ENCODE measurements around the gene LAP3. TPM values are rescaled to one million over a fixed set of nuclear protein-coding genes. Genes with fewer than 3 reads are reported as not detected.

Gene LAP3
- total RNA-seq, 6 donors from 2014 or later, result 70.0 to 116 (median 94.3) TPM

- Histone ChIP-seq H3K9me3 (no peaks in the 10 kb centered on the region), H3K36me3 (peaks cover 48 to 88% (median 71%) of the 10 kb centered on the region in 4 donors), H3K4me1 (peaks cover 12 to 18% (median 14%) of the 10 kb centered on the region in 4 donors), H3K27ac (no peak overlapping the region), H3K27me3 (no peaks in the 10 kb centered on the region), H3K4me3 (no peak overlapping the region)
- TF ChIP-seq POLR2A (IDR thresholded peaks at IDR 0.05) (no peak), CTCF (IDR thresholded peaks at IDR 0.05) (no peak), EP300 (IDR thresholded peaks at IDR 0.05) (no peak), POLR2AphosphoS5 (IDR thresholded peaks at IDR 0.05) (no peak)
- ATAC-seq (ENCODE audit: low FRiP score in 2 of 2) (no peak), DNase-seq (no peak)
- WGBS, 2 donors, result 90 to 95% methylated on average over 10 of the region's 10 CpGs
Observed at GRCh38 chr4:17584521-17585213, 7.7 kb downstream of the LAP3 start.

GRCh38 chr4:17587094-17587822 lies 10.3 kb downstream of the LAP3 start:
- Histone ChIP-seq H3K4me1 (peaks cover 0 to 5% (median 0%) of the 10 kb centered on the region in 4 donors), H3K9me3 (no peaks in the 10 kb centered on the region), H3K27me3 (no peaks in the 10 kb centered on the region), H3K36me3 (peaks cover 44 to 97% (median 84%) of the 10 kb centered on the region in 4 donors), H3K4me3 (no peak overlapping the region), H3K27ac (peak overlapping the region in 1 of 4 donors; percentile 20)
- no peak for TF ChIP-seq CTCF (IDR thresholded peaks at IDR 0.05)
- TF ChIP-seq EP300 (IDR thresholded peaks at IDR 0.05), result no peak
- no peak for TF ChIP-seq POLR2AphosphoS5 (IDR thresholded peaks at IDR 0.05)
- TF ChIP-seq POLR2A (IDR thresholded peaks at IDR 0.05), result no peak
- no peak for DNase-seq
- ATAC-seq (ENCODE audit: low FRiP score in 2 of 2), result no peak
- WGBS, 2 donors, result 90 to 94% methylated on average over 9 of the region's 9 CpGs

GRCh38 chr4:17589355-17589754 lies 12.4 kb downstream of the LAP3 start:
- DNase-seq, result no peak

GRCh38 chr4:17595471-17596005 lies 18.5 kb downstream of the LAP3 start:
- Histone ChIP-seq H3K9me3 (no peaks in the 10 kb centered on the region), H3K4me3 (no peak overlapping the region), H3K27me3 (no peaks in the 10 kb centered on the region), H3K4me1 (peaks cover 0 to 2% (median 0%) of the 10 kb centered on the region in 4 donors), H3K27ac (no peak overlapping the region), H3K36me3 (peaks cover 55 to 94% (median 80%) of the 10 kb centered on the region in 4 donors)
- 73 to 80% methylated on average over 6 of the region's 6 CpGs for WGBS, 2 donors
- peak in 1 of 2 donors; percentile 36 for DNase-seq
- peak in 1 of 2 donors; percentile 74 for ATAC-seq (ENCODE audit: low FRiP score in 2 of 2)
- no peak for TF ChIP-seq EP300 (IDR thresholded peaks at IDR 0.05)
- TF ChIP-seq POLR2A (IDR thresholded peaks at IDR 0.05), result no peak
- TF ChIP-seq CTCF (IDR thresholded peaks at IDR 0.05), result no peak
- no peak for TF ChIP-seq POLR2AphosphoS5 (IDR thresholded peaks at IDR 0.05)

More at GRCh38 chr4:17589355-17589754, 12.4 kb downstream of the LAP3 start:
- no peak for TF ChIP-seq POLR2A (IDR thresholded peaks at IDR 0.05)
- no peak for TF ChIP-seq POLR2AphosphoS5 (IDR thresholded peaks at IDR 0.05)
- TF ChIP-seq EP300 (IDR thresholded peaks at IDR 0.05), result no peak
- no peak for TF ChIP-seq CTCF (IDR thresholded peaks at IDR 0.05)
- no peak overlapping the region for H3K27ac ChIP-seq
- no peaks in the 10 kb centered on the region for H3K9me3 ChIP-seq
- peaks cover 36 to 94% (median 76%) of the 10 kb centered on the region in 4 donors for H3K36me3 ChIP-seq
- H3K4me3 ChIP-seq, result no peak overlapping the region
- no peaks in the 10 kb centered on the region for H3K27me3 ChIP-seq
- H3K4me1 ChIP-seq, result peaks cover 0 to 2% (median 0%) of the 10 kb centered on the region in 4 donors
- ATAC-seq (ENCODE audit: low FRiP score in 2 of 2), result no peak
- 95 to 98% methylated on average over 3 of the region's 3 CpGs for WGBS, 2 donors

Measured in upper lobe of left lung (tissue), 6 donors.